ENCODE data around the gene LRPAP1.

DNA sequence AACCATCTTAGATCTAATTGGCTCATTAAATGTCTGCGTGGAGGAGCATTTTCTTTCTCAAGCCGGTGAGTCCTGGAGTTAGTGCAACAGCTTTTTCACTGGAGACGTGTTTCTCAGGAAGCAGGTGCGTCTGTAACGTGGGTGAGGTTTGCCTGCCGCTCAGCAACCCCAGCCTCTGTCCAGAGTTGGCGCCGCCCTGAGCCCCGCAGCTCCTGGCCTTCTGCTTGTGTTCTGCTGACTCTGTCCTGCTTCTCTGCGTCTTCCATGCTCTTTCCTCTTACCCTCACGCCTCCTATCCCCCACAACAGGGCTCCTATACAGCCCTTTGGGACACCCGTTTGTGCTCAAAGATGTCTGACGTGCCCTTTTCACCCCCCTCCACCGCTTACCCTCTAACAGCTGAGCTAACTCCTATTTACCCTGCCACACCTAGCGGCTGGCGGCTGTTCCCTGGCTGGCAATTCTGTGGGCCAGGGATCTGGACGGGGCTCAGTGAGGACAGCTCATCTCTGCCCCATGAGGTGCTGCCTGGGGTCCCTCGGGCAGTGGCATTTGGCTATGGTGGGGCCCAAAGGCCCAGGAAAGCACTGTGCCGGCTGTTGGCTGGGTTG, 50.3 kb downstream of the LRPAP1 start:
- TF ChIP-seq, protein P1, sequence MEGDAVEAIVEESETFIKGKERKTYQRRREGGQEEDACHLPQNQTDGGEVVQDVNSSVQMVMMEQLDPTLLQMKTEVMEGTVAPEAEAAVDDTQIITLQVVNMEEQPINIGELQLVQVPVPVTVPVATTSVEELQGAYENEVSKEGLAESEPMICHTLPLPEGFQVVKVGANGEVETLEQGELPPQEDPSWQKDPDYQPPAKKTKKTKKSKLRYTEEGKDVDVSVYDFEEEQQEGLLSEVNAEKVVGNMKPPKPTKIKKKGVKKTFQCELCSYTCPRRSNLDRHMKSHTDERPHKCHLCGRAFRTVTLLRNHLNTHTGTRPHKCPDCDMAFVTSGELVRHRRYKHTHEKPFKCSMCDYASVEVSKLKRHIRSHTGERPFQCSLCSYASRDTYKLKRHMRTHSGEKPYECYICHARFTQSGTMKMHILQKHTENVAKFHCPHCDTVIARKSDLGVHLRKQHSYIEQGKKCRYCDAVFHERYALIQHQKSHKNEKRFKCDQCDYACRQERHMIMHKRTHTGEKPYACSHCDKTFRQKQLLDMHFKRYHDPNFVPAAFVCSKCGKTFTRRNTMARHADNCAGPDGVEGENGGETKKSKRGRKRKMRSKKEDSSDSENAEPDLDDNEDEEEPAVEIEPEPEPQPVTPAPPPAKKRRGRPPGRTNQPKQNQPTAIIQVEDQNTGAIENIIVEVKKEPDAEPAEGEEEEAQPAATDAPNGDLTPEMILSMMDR (conservative IDR thresholded peaks at IDR 0.05; ENCODE audit: low read depth in 2 of 2) = no peak
- TF ChIP-seq POLR2AphosphoS5 (IDR thresholded peaks at IDR 0.05; ENCODE audit: low read depth) (no peak), EZH2phosphoT487 (IDR thresholded peaks at IDR 0.05; ENCODE audit: unreplicated experiment) (no peak)
